SU-DHL-6 (cell line): ENCODE data around the gene MOCS1.

ENCODE experiments used
- H2AFZ ChIP-seq: fragments of 200-600 bp; sonication (generic); 2 replicates; pipeline ENCODE4 v1.6.1; 2014; ENCODE audit warnings: low read depth, mild to moderate bottlenecking, moderate library complexity, mixed read lengths, antibody characterized with exemption, low read length; ENCODE audit not compliant: severe bottlenecking
- H3F3A ChIP-seq: fragments of 200-600 bp; shearing (Covaris generic); 2 replicates; pipeline ENCODE4 v1.6.0; 2016; ENCODE audit warnings: antibody characterized with exemption, mild to moderate bottlenecking; ENCODE audit not compliant: insufficient read depth
- H3K27ac ChIP-seq: fragments of 200-600 bp; sonication (generic); 2 replicates; pipeline ENCODE4 v1.5.1; 2016; ENCODE audit warnings: low read depth, mild to moderate bottlenecking, low read length, moderate library complexity, mixed read lengths
- H3K27me3 ChIP-seq: fragments of 200-600 bp; sonication (generic), shearing (Covaris generic); 2 replicates; pipeline ENCODE4 v1.6.0; 2014; ENCODE audit warnings: mild to moderate bottlenecking, low read length
- H3K36me3 ChIP-seq: fragments of 200-600 bp; sonication (generic); 2 replicates; pipeline ENCODE4 v1.6.1; 2014; ENCODE audit warnings: mild to moderate bottlenecking, low read length, mixed read lengths
- H3K4me2 ChIP-seq: fragments of 300-600, 200-600 bp; shearing (Covaris generic), sonication (generic); 2 replicates; pipeline ENCODE4 v1.6.0; 2014; ENCODE audit warnings: low read length, low read depth, mild to moderate bottlenecking; ENCODE audit not compliant: poor library complexity, severe bottlenecking
- H3K4me3 ChIP-seq: fragments of 200-600 bp; sonication (generic); 2 replicates; pipeline ENCODE4 v1.5.1; 2014; ENCODE audit warnings: antibody characterized with exemption, low read length, mild to moderate bottlenecking, mixed read lengths; ENCODE audit not compliant: insufficient read depth, poor library complexity, severe bottlenecking
- H3K79me2 ChIP-seq: fragments of 200-600 bp; sonication (generic); 2 replicates; pipeline ENCODE4 v1.6.1; 2014; ENCODE audit warnings: mild to moderate bottlenecking, low read length, moderate library complexity; ENCODE audit not compliant: insufficient read depth
- H3K9ac ChIP-seq: fragments of 200-600 bp; sonication (generic); 2 replicates; pipeline ENCODE4 v1.7.0; 2014; ENCODE audit warnings: mild to moderate bottlenecking, low read length
- H3K9me2 ChIP-seq: fragments of 200-600 bp; sonication (generic); replicated peaks from 2 replicates; pipeline ENCODE4 v1.6.1; 2014; ENCODE audit warnings: low read length; ENCODE audit not compliant: insufficient read depth
- H3K9me3 ChIP-seq: fragments of 200-600 bp; sonication (generic); 2 replicates; pipeline ENCODE4 v1.6.1; 2014; ENCODE audit warnings: low read length, mixed read lengths; ENCODE audit not compliant: insufficient read depth
- H4K20me1 ChIP-seq: fragments of 200-600 bp; sonication (generic); 2 replicates; pipeline ENCODE4 v1.6.1; 2014; ENCODE audit warnings: low read depth, mild to moderate bottlenecking, antibody characterized with exemption, low read length, moderate library complexity, mixed read lengths
- EZH2phosphoT487 ChIP-seq: fragments of 200-600 bp; sonication (generic), shearing (Covaris generic); conservative IDR thresholded peaks from 2 replicates; pipeline ENCODE4 v1.6.1; 2018; ENCODE audit warnings: mild to moderate bottlenecking, antibody characterized with exemption, low read length, moderate library complexity, mixed read lengths
- TF ChIP-seq, protein P1 (sequence below): fragments of 200-600 bp; sonication (generic); IDR thresholded peaks from one replicate; pipeline ENCODE4 v1.5.1; 2017; ENCODE audit warnings: antibody characterized with exemption, mild to moderate bottlenecking, low read length, moderate library complexity; ENCODE audit not compliant: insufficient read depth, poor library complexity, severe bottlenecking

Gene MOCS1

DNA sequence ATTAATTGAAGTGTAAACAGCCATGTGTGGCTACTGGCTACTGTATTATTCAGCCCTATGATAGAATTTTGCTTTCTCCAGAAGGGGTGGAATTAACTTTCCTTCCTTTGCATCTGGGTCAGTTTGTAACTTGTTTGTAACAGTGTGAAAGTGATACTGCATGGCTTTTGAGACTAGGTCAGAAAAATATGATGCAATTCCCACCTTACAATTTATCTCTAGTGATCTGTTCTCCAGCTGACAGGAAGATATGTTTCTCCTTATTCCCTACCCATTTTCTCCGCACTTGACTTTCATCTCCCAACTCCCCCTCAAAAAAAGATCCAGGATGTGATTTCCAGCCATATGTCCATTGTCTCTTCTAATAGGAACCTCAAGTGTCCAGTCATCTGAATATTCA is 2.6 kb upstream of the MOCS1 start:
- H3K36me3 ChIP-seq = no peaks in the 10 kb centered on the region
- H3K9ac ChIP-seq = no peak overlapping the region
- H4K20me1 ChIP-seq = no peaks in the 10 kb centered on the region
- no peaks in the 10 kb centered on the region for H3K79me2 ChIP-seq
- TF ChIP-seq, protein P1, sequence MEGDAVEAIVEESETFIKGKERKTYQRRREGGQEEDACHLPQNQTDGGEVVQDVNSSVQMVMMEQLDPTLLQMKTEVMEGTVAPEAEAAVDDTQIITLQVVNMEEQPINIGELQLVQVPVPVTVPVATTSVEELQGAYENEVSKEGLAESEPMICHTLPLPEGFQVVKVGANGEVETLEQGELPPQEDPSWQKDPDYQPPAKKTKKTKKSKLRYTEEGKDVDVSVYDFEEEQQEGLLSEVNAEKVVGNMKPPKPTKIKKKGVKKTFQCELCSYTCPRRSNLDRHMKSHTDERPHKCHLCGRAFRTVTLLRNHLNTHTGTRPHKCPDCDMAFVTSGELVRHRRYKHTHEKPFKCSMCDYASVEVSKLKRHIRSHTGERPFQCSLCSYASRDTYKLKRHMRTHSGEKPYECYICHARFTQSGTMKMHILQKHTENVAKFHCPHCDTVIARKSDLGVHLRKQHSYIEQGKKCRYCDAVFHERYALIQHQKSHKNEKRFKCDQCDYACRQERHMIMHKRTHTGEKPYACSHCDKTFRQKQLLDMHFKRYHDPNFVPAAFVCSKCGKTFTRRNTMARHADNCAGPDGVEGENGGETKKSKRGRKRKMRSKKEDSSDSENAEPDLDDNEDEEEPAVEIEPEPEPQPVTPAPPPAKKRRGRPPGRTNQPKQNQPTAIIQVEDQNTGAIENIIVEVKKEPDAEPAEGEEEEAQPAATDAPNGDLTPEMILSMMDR = no peak
- no peak for TF ChIP-seq EZH2phosphoT487
- no peak overlapping the region for H2AFZ ChIP-seq
- H3K4me3 ChIP-seq = no peak overlapping the region
- H3K27me3 ChIP-seq = no peaks in the 10 kb centered on the region
- H3K27ac ChIP-seq = no peak overlapping the region
- H3K9me2 ChIP-seq = no peaks in the 10 kb centered on the region
- no peaks in the 10 kb centered on the region for H3F3A ChIP-seq
- no peak overlapping the region for H3K4me2 ChIP-seq
- H3K9me3 ChIP-seq = no peaks in the 10 kb centered on the region

DNA sequence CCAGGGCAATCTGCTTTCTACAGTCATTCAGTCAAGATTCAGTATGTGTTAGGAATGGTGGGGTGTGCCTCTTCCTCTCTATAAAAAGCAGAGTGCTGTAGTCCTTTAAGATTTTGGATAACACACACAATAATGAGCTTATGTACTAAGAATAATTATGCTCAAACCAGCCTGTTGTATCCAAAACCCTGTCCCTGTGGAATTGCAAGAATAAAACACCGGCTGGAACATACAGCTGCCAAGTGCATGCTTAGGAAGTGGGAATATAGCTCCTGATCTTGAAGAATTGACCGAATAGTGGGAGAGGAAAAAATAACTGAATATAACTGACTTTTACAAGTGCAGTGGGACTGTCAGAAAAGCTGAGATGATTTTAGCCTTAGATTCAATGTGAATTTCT is 979 bp upstream of the MOCS1 start:
- no peaks in the 10 kb centered on the region for H4K20me1 ChIP-seq
- H3K9ac ChIP-seq = no peak overlapping the region
- H3K36me3 ChIP-seq = no peaks in the 10 kb centered on the region
- no peak overlapping the region for H3K4me3 ChIP-seq
- H3K4me2 ChIP-seq = no peak overlapping the region
- no peak for TF ChIP-seq EZH2phosphoT487
- TF ChIP-seq, protein P1 = no peak
- H3K27me3 ChIP-seq = no peaks in the 10 kb centered on the region
- H2AFZ ChIP-seq = no peak overlapping the region
- no peak overlapping the region for H3K27ac ChIP-seq
- no peaks in the 10 kb centered on the region for H3K9me3 ChIP-seq
- H3K79me2 ChIP-seq = no peaks in the 10 kb centered on the region
- H3F3A ChIP-seq = no peaks in the 10 kb centered on the region
- no peaks in the 10 kb centered on the region for H3K9me2 ChIP-seq

DNA sequence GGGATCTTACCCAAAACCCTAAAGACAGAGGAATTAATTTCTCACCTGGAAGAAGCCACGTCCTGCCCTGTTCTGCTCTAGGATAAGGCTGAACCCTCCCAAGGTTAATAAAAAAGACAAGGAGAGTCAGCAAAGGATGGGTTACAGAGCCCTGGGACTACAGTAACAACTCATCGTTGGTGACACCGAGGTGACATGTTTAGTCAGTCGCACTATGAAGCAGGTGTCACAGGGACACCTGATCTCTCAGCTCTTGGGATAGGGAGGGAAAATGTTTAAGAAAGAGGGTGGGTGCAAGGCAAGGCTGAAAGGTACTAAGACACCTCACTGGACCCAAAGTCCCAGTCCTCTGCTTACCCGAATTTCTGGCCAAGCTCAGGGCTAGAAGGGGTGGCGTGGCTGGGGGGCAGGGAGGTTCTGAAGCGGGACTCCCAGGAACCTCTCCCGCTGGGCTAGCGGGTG is 562 bp downstream of the MOCS1 start:
- Histone ChIP-seq H3K27ac (no peak overlapping the region), H3F3A (no peaks in the 10 kb centered on the region), H3K4me2 (no peak overlapping the region), H3K9me2 (no peaks in the 10 kb centered on the region), H3K79me2 (no peaks in the 10 kb centered on the region), H3K4me3 (no peak overlapping the region), H4K20me1 (no peaks in the 10 kb centered on the region), H3K9ac (no peak overlapping the region), H3K9me3 (no peaks in the 10 kb centered on the region), H3K36me3 (no peaks in the 10 kb centered on the region), H3K27me3 (no peaks in the 10 kb centered on the region), H2AFZ (no peak overlapping the region)
- no peak for TF ChIP-seq EZH2phosphoT487
- TF ChIP-seq, protein P1 = no peak
